HG02981 (cell line): ENCODE data around the gene CBR4.

Source experiments
- ATAC-seq: cut with Tn5 transposase; IDR thresholded peaks from one replicate; pipeline ENCODE4 v1.9.1; 2021; ENCODE audit warnings: mild to moderate bottlenecking, moderate library complexity; ENCODE audit not compliant: unreplicated experiment

CBR4 gene

DNA sequence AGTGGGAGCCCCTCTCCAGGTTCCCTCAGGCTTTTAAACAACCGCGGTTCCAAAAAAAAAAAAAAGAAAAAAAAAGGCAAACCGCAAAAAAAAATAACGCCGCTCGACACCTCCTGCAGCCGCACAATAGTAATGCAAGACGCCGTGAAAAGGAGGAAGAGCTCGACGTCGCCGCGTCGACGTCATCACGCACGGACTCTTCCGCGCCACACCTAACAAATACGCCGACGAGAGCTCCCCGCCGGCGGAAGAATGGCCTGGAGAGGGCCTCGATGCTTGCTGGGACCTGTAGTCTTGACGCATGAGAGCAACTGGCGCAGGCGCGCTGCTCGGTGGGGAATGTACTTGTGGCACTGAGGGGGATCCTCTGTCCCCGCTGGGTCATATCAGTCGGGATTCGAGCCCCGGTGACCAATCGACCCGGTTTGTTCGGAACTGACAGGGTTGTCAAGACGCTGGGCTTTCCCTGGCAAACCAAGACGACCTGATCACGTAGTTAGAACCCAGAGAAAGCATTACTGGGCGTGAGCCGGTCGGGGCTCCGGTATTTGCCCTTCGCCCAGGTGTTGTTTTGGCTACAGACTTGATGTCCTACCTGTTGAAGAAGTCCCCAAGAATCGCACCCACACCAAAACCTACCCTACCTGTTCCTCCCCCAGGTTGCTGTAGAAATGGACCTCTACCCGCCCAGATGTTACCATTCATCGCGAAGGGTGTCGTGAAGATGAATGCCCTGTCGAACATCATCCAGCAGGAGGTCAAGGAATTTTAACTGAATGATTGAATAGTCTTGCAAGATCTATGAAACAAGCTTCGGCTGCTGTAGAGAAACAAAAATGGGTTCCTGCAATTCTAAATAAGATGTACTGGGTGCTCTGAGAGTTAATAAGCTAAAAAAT is at the start of gene CBR4:
CBR4 (minus strand) TSS at position 131 of the 899 bp plus-strand sequence. CDS start 166 bp downstream, outside the sequence.
- peak; percentile 98 for ATAC-seq

DNA sequence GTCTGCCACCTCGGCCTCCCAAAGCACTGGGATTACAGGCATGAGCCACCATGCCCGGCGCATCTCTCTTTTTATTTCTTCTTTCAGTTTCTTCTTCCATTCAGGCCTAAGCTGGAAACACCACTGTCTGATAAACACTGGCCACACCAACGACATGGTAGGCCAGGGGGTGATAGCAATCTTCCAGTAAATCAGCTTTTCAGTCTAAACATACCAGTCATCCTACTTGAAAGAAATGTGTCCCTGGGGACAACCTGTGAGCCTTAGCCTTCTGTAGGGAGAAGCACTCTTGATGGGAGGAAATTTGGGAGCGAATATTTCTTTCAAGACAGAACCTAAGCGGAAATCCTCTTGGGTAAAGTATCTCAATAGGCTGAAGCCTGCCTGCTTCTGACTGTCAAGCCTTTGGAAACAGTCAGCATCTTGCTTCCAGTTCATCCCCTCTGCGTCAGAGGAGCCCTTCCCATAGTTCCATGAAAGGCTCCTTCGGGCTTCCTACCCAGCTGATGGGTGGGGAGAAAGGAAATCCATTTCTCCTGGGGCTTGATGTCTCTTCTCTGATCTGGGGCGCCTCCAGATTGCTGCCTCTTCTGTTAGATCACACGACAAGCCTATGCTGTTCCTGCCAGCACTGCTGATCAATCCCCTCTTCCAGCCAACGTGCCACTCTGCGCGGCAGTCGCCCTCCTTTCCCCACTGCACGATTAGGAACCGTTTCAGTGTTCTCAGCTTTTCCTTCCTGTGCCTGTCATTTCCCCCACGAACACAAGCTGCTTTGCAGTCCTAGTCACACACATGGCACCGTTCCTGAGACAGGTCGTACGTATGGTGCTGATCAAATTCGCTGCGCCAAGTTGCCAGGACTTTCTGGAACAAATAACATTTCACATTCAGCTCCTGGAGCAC is 49.5 kb upstream of the CBR4 start:
- no peak for ATAC-seq

DNA sequence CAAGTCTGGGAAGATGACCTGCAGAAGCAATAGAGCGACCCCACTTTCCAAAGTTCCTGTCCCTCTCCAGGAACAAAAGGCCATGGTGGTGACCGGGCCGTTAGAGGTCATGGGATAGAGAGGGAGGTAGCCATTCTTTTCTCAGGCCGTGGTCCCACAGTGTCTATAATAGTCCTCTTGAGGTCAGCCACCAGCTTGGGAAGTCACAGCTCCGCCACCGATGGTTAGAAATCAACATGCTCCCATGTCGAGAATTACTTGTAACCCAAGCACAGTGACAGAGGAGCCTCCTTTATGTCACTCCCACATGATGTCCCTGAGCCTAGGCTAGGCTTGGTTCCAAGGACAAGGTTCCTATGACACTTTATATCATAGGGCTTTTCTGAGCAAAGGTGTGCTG is 48.3 kb upstream of the CBR4 start:
- no peak for ATAC-seq

DNA sequence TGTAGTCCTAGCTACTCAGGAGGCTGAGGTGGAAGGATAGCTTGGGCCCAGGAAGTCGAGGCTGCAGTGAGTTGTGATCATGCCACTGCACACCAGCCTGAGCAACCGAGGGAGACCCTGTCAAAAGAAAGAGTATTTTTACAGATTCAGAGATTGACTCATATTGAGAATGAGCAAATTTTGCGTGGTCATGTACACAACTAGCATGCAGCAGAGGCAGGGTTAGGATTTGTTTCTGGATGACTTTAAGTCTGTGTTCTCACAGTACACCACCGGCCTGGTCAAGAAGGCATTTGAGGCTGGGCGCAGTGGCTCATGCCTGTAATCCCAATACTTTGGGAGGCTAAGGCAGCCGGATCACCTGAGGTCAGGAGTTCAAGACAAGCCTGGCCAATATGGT is 44.8 kb upstream of the CBR4 start:
- ATAC-seq, result peak; percentile 62

DNA sequence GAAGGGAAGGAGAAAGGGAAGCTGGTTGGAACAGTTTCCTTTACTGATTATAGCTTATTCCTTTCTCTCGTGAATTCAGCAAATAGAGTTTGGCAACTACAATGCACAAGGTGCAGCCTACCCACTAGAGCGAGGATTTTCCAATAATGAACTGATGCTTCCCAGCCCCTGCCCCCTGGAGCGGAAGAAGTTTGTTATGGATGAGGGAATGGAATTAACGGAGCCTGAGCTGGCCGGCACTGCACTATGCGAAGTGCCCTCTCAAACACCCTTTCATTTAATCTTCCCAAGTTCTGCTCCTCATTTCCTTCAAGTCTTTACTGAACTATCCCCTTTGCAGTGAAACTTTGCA is 42.5 kb upstream of the CBR4 start:
- no peak for ATAC-seq

DNA sequence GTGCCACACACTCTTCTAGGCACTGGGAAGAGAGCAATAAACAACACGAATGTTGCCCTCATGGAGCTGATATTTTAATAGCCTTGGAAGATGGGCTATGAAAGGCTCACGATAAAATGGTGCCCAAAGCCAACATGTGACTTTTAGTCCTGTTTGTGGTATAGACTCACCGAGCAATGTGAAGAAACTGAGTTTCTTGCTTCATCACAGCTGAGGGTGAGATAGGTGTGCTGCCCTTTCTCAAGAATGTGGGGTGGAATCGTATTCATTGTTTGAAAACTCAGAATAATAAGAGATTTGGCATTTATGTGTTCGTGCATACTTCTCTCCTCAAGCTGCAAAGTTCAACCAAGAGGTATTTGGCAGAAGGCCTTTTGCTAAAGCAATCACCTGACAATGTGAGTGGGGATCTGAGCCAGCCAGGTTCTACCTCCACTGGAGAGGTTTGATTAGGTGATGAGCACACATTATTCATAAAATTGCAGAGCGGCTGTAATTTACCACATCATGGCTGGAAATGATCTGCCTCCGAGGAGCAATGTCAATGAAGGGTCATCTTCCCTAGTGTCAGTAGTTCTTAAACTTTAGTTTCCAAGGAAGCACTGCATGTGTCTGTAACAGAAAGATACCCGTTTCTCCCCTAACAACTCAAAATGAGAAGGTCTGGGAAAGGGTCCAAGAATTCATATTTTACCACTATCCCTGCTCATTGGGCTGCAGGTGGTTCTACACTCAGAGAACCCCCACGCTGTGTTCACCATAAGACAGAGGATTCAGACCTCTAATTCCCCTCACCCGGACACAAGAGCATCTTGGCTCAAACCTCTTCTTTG is 41.9 kb upstream of the CBR4 start:
- no peak for ATAC-seq

DNA sequence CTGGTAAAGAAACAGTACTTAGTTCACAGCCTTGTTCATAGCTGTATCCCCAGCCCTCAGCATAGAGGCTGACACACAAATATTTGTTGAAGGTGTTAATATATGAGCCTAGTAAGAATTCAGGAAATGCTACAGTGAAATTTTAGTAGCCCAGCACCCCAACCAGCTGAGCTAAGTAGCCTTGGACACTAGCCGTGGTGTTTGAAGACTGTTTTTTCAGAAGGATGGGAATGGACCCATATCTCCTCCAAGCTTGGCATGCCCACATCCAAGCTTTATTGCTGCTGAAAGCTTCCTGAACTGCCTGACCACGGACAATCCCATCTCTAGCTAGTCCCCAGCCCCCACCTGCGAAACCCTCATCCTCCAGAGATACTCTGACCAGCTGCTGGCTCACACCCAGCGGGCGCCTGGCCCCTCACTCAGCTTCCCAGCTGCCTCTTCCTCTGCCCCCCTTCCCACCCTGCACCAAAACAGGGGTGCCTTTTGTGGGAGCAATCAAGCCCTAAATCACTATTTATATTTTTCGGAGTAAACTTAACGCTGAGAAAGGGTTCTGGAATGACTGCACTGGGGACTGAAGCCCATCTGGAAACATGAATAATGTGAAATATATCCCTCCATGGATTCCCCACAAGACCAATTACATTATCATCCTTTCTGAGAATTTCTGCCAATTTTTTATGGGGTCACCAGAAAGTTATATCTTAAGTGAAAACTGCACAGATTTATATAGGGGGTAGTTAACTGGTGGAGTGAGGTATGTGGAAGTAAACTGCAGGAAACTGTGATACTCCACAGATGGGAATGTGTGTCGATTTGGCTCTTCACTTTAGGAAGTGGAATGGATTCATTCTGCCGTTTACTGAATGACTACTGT is 41.1 kb upstream of the CBR4 start:
- ATAC-seq, result no peak

DNA sequence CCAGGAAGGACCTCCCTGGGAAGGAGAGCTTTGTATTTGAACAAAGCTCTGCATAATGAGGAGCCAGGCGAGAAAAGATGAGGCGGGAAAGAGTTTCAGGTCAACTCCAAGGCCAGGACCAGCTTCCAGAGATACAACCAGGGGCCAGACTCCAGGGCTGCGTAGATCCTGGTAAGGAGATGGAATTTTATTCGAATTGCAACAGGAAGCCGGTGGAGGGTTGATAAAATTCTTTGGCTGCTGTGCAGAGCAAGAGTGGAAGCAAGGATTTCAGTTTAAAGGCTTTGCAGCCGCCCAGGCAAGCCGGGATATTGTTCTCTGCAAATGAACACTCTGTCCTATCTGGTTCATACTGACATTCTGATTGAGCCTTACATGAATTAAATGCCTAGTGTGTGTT is 40.2 kb upstream of the CBR4 start:
- no peak for ATAC-seq

DNA sequence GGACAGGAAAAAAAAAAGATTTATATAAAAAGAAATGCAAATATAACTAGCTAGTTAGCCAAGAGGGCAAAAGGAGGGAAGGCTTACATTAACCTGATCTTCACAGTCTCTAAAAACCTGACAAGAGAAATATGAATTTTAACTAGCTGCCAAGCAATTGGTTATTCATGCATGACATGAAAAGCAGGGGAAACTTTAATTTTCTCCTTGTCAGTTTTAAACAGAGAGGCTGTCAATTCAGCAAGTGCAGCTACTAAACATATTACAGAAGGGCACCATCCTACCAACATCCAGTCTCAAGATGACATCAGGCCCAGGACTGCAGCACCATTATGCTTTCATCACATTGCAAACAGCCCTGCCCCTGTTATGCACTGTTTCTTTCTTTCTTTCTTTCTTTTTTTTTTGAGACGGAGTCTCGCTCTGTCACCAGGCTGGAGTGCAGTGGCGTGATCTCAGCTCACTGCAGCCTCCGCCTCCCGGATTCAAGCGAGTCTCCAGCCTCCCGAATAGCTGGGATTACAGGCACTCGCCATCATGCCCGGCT is 38.9 kb upstream of the CBR4 start:
- no peak for ATAC-seq

DNA sequence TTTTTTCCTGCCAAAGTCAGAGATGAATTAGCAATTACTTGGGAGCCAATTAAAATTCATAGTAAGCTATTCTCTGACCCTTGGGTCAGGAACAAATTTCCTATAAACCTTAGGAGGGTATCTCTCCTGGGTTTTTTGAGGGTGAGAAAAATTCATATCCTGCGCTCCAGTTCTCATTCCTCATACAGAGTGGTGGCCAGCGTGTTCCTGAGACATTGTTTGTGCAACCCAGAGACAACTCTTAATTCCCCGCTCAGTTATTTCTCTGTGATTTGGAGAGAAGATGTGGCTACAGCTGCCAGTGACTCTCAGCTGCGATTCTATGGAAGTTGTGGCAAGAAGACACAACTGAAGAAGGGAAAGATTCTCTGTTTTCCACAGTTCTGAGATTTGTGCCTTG is 37.9 kb upstream of the CBR4 start:
- no peak for ATAC-seq

DNA sequence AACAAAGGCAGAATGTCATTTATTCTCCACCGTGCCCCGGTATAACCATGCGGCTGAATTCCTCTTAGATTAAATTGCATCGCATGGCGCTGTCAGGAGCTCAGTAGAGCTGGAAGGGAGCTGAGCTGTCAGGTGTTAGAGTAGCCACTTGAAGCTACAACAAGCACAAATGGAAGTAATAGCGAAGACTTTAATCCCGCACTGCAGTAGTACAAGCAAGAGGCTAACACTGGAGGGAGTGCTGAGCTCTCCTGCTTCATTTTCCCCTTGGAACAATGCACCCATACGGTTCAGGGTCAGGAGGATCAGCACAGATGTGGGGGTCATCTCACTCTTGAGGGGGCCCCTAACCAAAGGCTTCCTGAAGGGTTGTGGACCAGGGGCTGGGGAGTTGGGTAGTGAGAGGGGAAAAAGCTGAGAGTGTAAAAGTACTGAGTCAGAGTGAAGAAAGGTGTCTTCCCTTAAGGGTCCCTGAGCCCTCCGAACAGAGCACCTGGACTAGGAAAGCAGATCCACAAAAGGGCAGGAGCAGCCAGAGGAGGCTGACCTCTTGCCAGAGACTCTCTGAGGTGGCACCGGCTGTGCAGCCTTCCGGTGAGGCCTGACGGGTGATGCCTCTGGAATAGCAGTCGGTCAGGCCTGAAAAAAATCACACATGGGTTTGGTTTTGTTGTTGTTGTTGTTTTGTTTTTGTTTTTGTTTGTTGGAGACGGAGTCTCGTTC is 36.0 kb upstream of the CBR4 start:
- no peak for ATAC-seq

DNA sequence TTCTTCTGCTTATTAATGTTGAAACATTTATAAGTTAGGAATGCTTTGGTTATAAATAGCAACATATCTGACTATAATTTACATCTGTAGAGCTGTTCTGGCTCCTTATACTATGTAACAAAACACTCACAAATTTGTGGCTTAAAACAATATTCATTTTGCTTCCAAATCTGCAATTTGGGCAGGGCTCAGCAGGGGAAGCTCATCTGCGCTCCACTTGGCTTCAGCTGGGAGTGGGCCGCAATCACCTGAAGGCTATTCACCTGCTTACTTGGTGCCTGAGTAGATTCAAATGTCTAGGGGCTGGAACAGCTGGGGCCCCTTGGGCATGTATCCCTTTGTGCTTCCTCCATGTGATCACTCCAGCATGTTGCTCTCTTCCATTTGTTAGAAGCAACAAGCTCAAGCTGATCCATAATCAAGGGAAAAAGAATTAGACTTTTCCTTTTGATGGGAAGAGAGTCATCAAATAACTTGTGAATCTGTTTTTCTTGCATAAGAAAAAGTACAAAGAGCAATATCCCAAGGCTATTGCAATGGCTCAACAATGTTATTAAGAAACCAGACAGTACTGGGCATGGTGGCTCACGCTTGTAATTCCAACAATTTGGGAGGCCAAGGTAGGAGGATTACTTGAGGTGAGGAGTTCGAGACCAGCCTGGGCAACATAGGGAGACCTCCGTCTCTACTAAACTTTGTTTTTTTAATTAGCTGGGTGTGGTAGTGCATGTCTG is 34.8 kb upstream of the CBR4 start:
- ATAC-seq, result no peak

DNA sequence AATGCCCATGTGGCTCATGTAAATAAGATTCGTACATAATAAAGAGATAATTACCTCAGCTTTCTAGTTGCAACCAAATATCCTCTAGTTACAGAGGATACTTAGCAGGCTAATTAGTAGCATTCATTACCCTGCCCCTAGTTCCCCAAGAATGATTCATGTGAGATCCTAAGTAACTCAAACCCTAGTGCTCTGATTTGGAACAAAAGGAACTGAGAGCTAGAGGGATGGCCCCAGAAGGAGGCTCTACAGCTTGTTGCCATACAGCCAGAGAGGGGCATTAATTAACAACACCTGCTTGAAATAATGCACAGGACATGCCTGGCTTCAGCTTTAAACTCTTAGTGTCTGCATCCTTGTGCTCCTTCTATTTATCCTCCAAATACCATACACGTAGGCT is 32.6 kb upstream of the CBR4 start:
- ATAC-seq, result no peak

DNA sequence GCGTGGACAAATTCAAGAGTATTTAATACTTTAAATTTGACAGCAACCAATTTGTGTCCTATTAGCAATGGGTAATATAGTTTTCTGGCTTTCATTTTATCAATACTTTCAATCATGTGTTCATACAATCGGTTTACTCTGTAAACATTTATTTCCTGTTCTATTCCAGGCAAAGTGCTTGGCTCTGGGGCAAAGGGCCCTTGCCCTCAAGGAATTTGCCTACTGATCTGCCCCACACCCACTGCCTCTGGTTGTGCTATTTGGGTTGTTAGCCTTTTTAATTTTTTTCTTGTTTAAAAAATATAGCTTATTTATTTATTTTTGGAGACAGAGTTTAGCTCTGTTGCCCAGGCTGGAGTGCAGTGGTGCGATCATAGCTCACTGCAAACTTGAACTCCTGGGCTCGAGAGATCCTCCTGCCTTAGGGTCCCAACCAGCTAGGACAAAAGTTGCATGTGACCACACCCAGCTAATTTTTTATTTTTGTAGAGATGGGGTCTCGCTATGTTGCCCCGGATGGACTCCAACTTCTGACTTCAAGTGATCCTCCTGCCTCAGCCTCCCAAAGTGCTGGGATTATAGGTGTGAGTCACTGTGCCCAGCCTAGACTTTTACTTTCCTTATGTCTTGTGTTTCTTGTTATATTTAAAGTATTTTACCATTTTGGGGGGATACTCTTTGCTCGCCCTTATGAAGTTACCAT is 30.7 kb upstream of the CBR4 start:
- ATAC-seq, result no peak

DNA sequence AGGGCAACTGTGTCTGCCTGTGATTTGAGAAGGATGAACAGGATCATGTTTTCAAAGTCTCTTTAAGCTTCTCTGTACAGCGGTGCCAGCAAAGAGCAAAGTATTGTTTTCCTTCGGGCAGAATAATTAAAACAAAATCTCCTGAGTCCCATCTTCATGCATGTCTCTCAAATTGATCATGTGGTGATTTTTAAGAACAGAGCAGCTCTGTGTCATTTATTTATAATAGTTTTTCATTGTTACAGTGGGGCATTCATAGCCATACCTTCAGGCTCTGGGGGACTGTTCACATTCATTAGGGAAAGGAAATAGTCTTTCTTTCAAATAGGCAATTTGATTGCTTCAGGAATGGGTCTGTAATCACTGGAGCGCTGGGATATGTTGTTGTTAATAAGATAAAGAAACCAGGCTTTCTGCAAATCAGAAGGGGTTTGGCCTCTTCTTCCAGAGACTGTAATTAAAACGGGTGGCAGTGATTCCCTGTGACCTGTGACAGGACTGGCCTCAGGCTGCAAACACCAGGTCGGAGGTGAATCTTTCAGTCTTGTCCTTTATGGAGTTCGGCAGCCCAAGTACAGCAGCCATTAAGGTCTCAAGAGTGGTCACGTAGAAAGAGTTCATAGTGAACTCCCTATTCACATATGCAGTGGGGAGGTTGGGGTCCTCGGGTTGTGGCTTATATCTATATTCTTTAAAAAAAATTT is 29.3 kb upstream of the CBR4 start:
- no peak for ATAC-seq

DNA sequence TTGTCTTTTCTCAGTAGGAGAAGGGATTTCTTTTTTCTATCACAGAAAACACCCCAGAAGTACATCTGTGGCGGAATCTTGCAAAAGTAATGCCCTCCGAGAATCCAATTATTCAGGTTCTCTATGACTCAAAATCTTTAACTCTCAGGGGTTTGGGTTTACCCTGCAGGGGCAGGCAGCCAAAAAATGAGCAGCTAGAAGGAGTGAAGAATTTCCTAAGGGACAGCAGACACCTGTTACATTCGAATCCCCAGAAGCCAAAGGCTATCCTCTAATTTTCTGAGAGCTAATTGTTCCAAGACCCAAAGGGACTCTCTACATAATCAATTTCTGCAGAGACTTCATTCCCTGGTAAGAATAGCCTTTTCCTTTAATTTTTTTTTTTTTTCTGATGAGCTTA is 27.5 kb upstream of the CBR4 start:
- ATAC-seq, result no peak
